Prostate gland (tissue), 2 donors: ENCODE measurements around the gene MED27. TPM values are rescaled to one million over a fixed set of nuclear protein-coding genes. Genes with fewer than 3 reads are reported as not detected.

Experiments used
- DNase-seq: peaks from one replicate; pipeline ENCODE4 v3.0.0-alpha.2; 2019; ENCODE audit warnings: low spot score
- H3K27ac ChIP-seq, 2 donors: fragments of 200-600 bp; sonication (generic); 2 replicates each; pipeline ENCODE4 v1.5.1; 2017 to 2019
- H3K27me3 ChIP-seq: fragments of 200-600 bp; sonication (generic); replicated peaks from 2 replicates; pipeline ENCODE4 v1.5.1; 2019; ENCODE audit not compliant: insufficient read depth
- H3K36me3 ChIP-seq, 2 donors: fragments of 200-600 bp; sonication (generic); 1 replicate in 1 of 2; 2 replicates in 1 of 2; pipeline versions ENCODE4 v1.5.1 to v1.8.1; 2017 to 2019
- H3K4me1 ChIP-seq: fragments of 200-600 bp; sonication (generic); replicated peaks from 2 replicates; pipeline ENCODE4 v1.5.1; 2019
- H3K4me3 ChIP-seq, 2 donors: fragments of 200-600 bp; sonication (generic); 2 replicates each; pipeline ENCODE4 v1.5.1; 2017 to 2019
- H3K9me3 ChIP-seq: fragments of 200-600 bp; sonication (generic); 2 replicates; pipeline ENCODE4 v1.5.1; 2017
- POLR2A ChIP-seq: fragments of 450-650 bp; IDR thresholded peaks from one replicate; pipeline ENCODE4 v1.6.1; 2016; ENCODE audit warnings: antibody characterized with exemption, mild to moderate bottlenecking
- POLR2AphosphoS5 ChIP-seq: sonication (generic); formaldehyde crosslinking; IDR thresholded peaks from one replicate; pipeline ENCODE4 v1.6.1; 2017; ENCODE audit warnings: antibody characterized with exemption
- WGBS: methylation state at CpG from one replicate; pipeline ENCODE4 v1.1.5; 2018; 5-methylcytosine and 5-hydroxymethylcytosine counted together
- intact Hi-C: fragments of 100-400 bp; cut with DNase I; formaldehyde crosslinking; loops from one replicate; pipeline ENCODE4 v1.14.2; 2022
- total RNA-seq, 2 donors: library from RNA; depleted of rRNA; stranded (reverse); fragments of >200 nt; gene quantifications; one replicate each; pipeline ENCODE4 v1.1.0, GENCODE V29; 2016
- TF ChIP-seq, protein P1 (sequence below), 4 experiments: fragments of 200-600 bp in 2 of 4; fragments of 450-650 bp in 2 of 4; sonication (generic) in 2 of 4; IDR thresholded peaks; 1 replicate in 3 of 4; 2 replicates in 1 of 4; pipeline ENCODE4 v1.5.1; 2016 to 2019; ENCODE audit warnings: antibody characterized with exemption in 4 of 4, mild to moderate bottlenecking in 2 of 4, moderate library complexity in 2 of 4

The MED27 gene
- total RNA-seq, 2 donors from 2014 or later = 17.4 to 22.7 TPM

DNA sequence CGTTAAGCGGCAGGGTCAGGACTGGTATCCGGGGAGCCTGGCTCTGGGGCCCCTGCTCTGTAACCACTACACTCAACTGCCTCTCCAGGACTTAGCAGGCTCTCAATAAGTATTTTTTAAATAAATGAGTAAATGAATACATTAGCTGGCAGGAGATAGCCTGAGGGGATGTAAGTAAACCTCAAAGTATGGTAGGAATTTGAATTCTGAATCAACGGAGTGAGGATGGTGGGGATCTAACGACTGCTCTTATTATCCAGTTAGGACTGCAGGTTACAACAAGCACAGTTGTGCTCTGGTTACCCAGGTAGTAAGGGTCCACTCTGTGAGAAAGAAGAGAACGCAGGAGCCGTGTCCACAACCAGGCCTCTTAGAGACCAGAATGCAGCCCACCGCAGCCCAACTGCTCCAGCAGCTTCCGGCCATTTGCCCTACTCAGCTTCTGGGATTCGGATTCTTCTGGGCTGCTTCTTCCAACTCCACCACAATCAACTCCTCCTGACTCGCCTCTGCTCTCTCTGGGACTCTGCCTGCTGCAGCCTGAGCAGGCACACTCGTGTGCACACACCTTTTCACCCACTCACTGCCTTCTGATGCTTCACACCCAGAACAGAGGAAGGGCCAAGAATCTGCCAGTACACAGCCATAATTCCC, 52.6 kb downstream of the MED27 start:
- H3K27ac ChIP-seq = no peak overlapping the region
- intact Hi-C loops = no loop called here
- DNase-seq = no peak
- no peaks in the 10 kb centered on the region for H3K9me3 ChIP-seq
- H3K36me3 ChIP-seq = no peaks in the 10 kb centered on the region
- WGBS = 52% methylated on average over 12 of the region's 12 CpGs
- no peaks in the 10 kb centered on the region for H3K27me3 ChIP-seq
- no peak for TF ChIP-seq POLR2AphosphoS5
- TF ChIP-seq, protein P1, sequence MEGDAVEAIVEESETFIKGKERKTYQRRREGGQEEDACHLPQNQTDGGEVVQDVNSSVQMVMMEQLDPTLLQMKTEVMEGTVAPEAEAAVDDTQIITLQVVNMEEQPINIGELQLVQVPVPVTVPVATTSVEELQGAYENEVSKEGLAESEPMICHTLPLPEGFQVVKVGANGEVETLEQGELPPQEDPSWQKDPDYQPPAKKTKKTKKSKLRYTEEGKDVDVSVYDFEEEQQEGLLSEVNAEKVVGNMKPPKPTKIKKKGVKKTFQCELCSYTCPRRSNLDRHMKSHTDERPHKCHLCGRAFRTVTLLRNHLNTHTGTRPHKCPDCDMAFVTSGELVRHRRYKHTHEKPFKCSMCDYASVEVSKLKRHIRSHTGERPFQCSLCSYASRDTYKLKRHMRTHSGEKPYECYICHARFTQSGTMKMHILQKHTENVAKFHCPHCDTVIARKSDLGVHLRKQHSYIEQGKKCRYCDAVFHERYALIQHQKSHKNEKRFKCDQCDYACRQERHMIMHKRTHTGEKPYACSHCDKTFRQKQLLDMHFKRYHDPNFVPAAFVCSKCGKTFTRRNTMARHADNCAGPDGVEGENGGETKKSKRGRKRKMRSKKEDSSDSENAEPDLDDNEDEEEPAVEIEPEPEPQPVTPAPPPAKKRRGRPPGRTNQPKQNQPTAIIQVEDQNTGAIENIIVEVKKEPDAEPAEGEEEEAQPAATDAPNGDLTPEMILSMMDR (IDR thresholded peaks at IDR 0.05) = no peak
- TF ChIP-seq POLR2A = no peak
- no peak overlapping the region for H3K4me3 ChIP-seq
- H3K4me1 ChIP-seq = no peaks in the 10 kb centered on the region

- TF ChIP-seq, protein P1 (IDR thresholded peaks at IDR 0.05) = no peak
- no peak for TF ChIP-seq POLR2A
- TF ChIP-seq POLR2AphosphoS5 = no peak
- no peaks in the 10 kb centered on the region for H3K9me3 ChIP-seq
- H3K27me3 ChIP-seq = no peaks in the 10 kb centered on the region
- WGBS = 81% methylated on average over 3 of the region's 3 CpGs
- H3K4me1 ChIP-seq = no peaks in the 10 kb centered on the region
- intact Hi-C loops = no loop called here
- DNase-seq = no peak
- no peak overlapping the region for H3K27ac ChIP-seq
- no peaks in the 10 kb centered on the region for H3K36me3 ChIP-seq
- no peak overlapping the region for H3K4me3 ChIP-seq
These were observed 53.9 kb downstream of the MED27 start for GRCh38 chr9:132025766-132026165.

- no peaks in the 10 kb centered on the region for H3K36me3 ChIP-seq
- H3K27me3 ChIP-seq = no peaks in the 10 kb centered on the region
- H3K9me3 ChIP-seq = no peaks in the 10 kb centered on the region
- DNase-seq = no peak
- WGBS = 80% methylated on average over 7 of the region's 7 CpGs
- intact Hi-C loops = no loop called here
- H3K4me1 ChIP-seq = no peaks in the 10 kb centered on the region
- H3K27ac ChIP-seq = no peak overlapping the region
- TF ChIP-seq, protein P1 (IDR thresholded peaks at IDR 0.05) = no peak
- H3K4me3 ChIP-seq = no peak overlapping the region
These were observed 55.1 kb downstream of the MED27 start for GRCh38 chr9:132024589-132024988.

GRCh38 chr9:132023419-132024180, 56.1 kb downstream of the MED27 start:
- intact Hi-C loops = no loop called here
- 73% methylated on average over 5 of the region's 5 CpGs for WGBS
- H3K4me3 ChIP-seq = no peak overlapping the region
- no peaks in the 10 kb centered on the region for H3K9me3 ChIP-seq
- H3K36me3 ChIP-seq = no peaks in the 10 kb centered on the region
- H3K27ac ChIP-seq = no peak overlapping the region
- no peaks in the 10 kb centered on the region for H3K4me1 ChIP-seq
- TF ChIP-seq, protein P1 (IDR thresholded peaks at IDR 0.05) = no peak
- TF ChIP-seq POLR2A (no peak), POLR2AphosphoS5 (no peak)
- H3K27me3 ChIP-seq = no peaks in the 10 kb centered on the region
- no peak for DNase-seq
